Liver (tissue), 9 donors: ENCODE measurements around the gene KIF5A. TPM values are rescaled to one million over a fixed set of nuclear protein-coding genes. Genes with fewer than 3 reads are reported as not detected.

Experiments
- DNase-seq: peaks from one replicate; pipeline ENCODE4 v3.0.0-alpha.2; 2017; ENCODE audit warnings: low spot score
- H3K27ac ChIP-seq, 2 donors: one replicate each; pipeline ENCODE4 v1.7.0; 2013; ENCODE audit warnings: inconsistent platforms in 2 of 2, low read length in 2 of 2, control low read depth in 1 of 2, low read depth in 1 of 2, mild to moderate bottlenecking in 1 of 2
- H3K27me3 ChIP-seq, 4 donors: one replicate each; pipeline versions ENCODE4 v1.6.1 to v1.7.0; 2013; ENCODE audit warnings: low read length in 3 of 4, inconsistent platforms in 1 of 4, mild to moderate bottlenecking in 1 of 4, moderate library complexity in 1 of 4; ENCODE audit not compliant: control insufficient read depth in 4 of 4, insufficient read depth in 4 of 4
- H3K36me3 ChIP-seq, 4 donors: one replicate each; pipeline versions ENCODE4 v1.6.1 to v1.7.0; 2013; ENCODE audit warnings: low read length in 3 of 4, mild to moderate bottlenecking in 3 of 4, low read depth in 1 of 4, moderate library complexity in 1 of 4; ENCODE audit not compliant: control insufficient read depth in 4 of 4, insufficient read depth in 3 of 4
- H3K4me1 ChIP-seq, 4 donors: one replicate each; pipeline versions ENCODE4 v1.6.1 to v1.7.0; 2013; ENCODE audit warnings: low read length in 3 of 4, mild to moderate bottlenecking in 3 of 4, moderate library complexity in 1 of 4; ENCODE audit not compliant: control insufficient read depth in 4 of 4, insufficient read depth in 4 of 4
- H3K4me3 ChIP-seq, 3 donors: one replicate each; pipeline versions ENCODE4 v1.6.1 to v1.7.0; 2013; ENCODE audit warnings: low read length in 3 of 3, control low read depth in 1 of 3, low read depth in 1 of 3, mild to moderate bottlenecking in 1 of 3
- H3K9ac ChIP-seq, 2 donors: one replicate each; pipeline ENCODE4 v1.7.0; 2013; ENCODE audit warnings: low read length in 2 of 2, mild to moderate bottlenecking in 2 of 2, moderate library complexity in 2 of 2, control low read depth in 1 of 2, low read depth in 1 of 2
- H3K9me3 ChIP-seq, 4 donors: one replicate each; pipeline versions ENCODE4 v1.6.1 to v1.7.0; 2013; ENCODE audit warnings: low read length in 3 of 4; ENCODE audit not compliant: control insufficient read depth in 4 of 4
- CTCF ChIP-seq: fragments of 150-350 bp; IDR thresholded peaks from 2 replicates; pipeline ENCODE4 v1.5.1; 2017; ENCODE audit warnings: improper control_type of control experiment, low read depth, low read length; ENCODE audit not compliant: missing input control
- EGR1 ChIP-seq, 2 donors: IDR thresholded peaks; 2 replicates each; pipeline ENCODE4 v1.6.1; 2016 to 2018; ENCODE audit warnings: antibody characterized with exemption in 2 of 2, low read depth in 2 of 2
- FOXA1 ChIP-seq: IDR thresholded peaks from 2 replicates; pipeline ENCODE4 v1.6.1; 2016; ENCODE audit warnings: antibody characterized with exemption
- GABPA ChIP-seq, 2 donors: IDR thresholded peaks in 1 of 2; conservative IDR thresholded peaks in 1 of 2; 2 replicates each; pipeline ENCODE4 v1.6.1; 2016; ENCODE audit warnings: antibody characterized with exemption in 2 of 2, mild to moderate bottlenecking in 1 of 2, moderate library complexity in 1 of 2
- HNF4A ChIP-seq, 2 donors: conservative IDR thresholded peaks; 2 replicates each; pipeline ENCODE4 v1.6.1; 2016; ENCODE audit warnings: antibody characterized with exemption in 2 of 2, mild to moderate bottlenecking in 2 of 2
- JUND ChIP-seq, 2 donors: IDR thresholded peaks; 2 replicates each; pipeline ENCODE4 v1.6.1; 2016; ENCODE audit warnings: antibody characterized with exemption in 2 of 2
- NR2F2 ChIP-seq: IDR thresholded peaks from 2 replicates; pipeline ENCODE4 v1.6.1; 2016; ENCODE audit warnings: antibody characterized with exemption
- RAD21 ChIP-seq, 2 donors: IDR thresholded peaks; 2 replicates each; pipeline ENCODE4 v1.6.1; 2016; ENCODE audit warnings: antibody characterized with exemption in 2 of 2, mild to moderate bottlenecking in 2 of 2
- RXRA ChIP-seq, 2 donors: IDR thresholded peaks; 2 replicates each; pipeline ENCODE4 v1.6.1; 2017 to 2018; ENCODE audit warnings: antibody characterized with exemption in 2 of 2, mild to moderate bottlenecking in 1 of 2
- SP1 ChIP-seq: IDR thresholded peaks from 2 replicates; pipeline ENCODE4 v1.6.1; 2018; ENCODE audit warnings: antibody characterized with exemption, mild to moderate bottlenecking
- TAF1 ChIP-seq: conservative IDR thresholded peaks from 2 replicates; pipeline ENCODE4 v1.6.1; 2016; ENCODE audit warnings: antibody characterized with exemption, mild to moderate bottlenecking
- YY1 ChIP-seq: IDR thresholded peaks from 2 replicates; pipeline ENCODE4 v1.6.1; 2016; ENCODE audit warnings: antibody characterized with exemption, mild to moderate bottlenecking
- WGBS: extraction: QIAGEN DNeasy Blood & Tissue Kit; methylation state at CpG from one replicate; pipeline ENCODE4 v1.1.7; 2013; 5-methylcytosine and 5-hydroxymethylcytosine counted together
- polyA plus RNA-seq, 2 donors: library from polyadenylated mRNA; stranded (reverse) in 1 of 2; unstranded in 1 of 2; fragments of 200-250 nt in 1 of 2; fragments of >200 nt in 1 of 2; fragmentation: Nextera tagmentation in 1 of 2; extraction: Ambion mirVana in 1 of 2; gene quantifications; one replicate each; pipeline versions ENCODE4 v1.2.1 to v1.2.3, GENCODE V29; 2013 to 2015
- total RNA-seq, 2 donors: library from RNA; depleted of rRNA; stranded (reverse); fragments of >200 nt; gene quantifications; one replicate each; pipeline ENCODE4 v1.2.3, GENCODE V29; 2014
- TF ChIP-seq, protein P1 (sequence below): IDR thresholded peaks from 2 replicates; pipeline ENCODE4 v1.6.1; 2016; ENCODE audit warnings: antibody characterized with exemption, mild to moderate bottlenecking
- TF ChIP-seq, protein P2 (sequence below): IDR thresholded peaks from 2 replicates; pipeline ENCODE4 v1.6.1; 2016; ENCODE audit warnings: antibody characterized with exemption
- donor health status: healthy.
- donor health status: healthy.
- donor health status: healthy.
- donor health status: healthy.
- donor health status: healthy.

The KIF5A gene
- total and polyA plus RNA-seq, 4 donors, result 0.01 to 0.42 TPM; not detected in 2

DNA sequence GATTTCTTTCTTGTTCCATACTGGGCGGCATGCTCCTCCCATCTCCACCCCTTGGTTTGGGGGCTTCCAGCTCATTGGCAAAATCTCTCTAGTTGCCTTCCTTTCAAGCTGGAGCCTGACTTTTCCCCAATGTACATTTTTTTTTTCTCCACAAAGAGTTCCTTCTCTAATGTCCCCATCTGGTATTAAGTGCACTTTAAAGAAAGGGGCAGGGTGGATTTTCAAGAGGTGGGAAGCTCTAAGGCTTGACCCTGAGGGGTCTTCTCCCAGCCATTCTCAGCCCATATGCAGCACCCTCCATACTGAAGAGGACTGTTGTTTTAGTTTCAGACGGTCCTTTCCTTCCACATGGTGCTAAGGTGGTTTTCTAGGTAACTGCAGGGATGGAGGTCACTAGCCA, 35.3 kb downstream of the KIF5A start:
- Histone ChIP-seq H3K9ac (no peak overlapping the region), H3K36me3 (no peaks in the 10 kb centered on the region), H3K4me1 (peaks cover 1 to 13% (median 9%) of the 10 kb centered on the region in 4 donors), H3K27ac (no peak overlapping the region), H3K9me3 (no peaks in the 10 kb centered on the region), H3K27me3 (no peaks in the 10 kb centered on the region), H3K4me3 (no peak overlapping the region)
- 86% methylated on average over 2 of the region's 2 CpGs for WGBS
- no peak for DNase-seq
- TF ChIP-seq FOXA1 (no peak), NR2F2 (no peak), HNF4A (conservative IDR thresholded peaks at IDR 0.05) (no peak), JUND (IDR thresholded peaks at IDR 0.05) (no peak), TAF1 (no peak), RXRA (IDR thresholded peaks at IDR 0.05) (no peak)
- TF ChIP-seq, protein P1, sequence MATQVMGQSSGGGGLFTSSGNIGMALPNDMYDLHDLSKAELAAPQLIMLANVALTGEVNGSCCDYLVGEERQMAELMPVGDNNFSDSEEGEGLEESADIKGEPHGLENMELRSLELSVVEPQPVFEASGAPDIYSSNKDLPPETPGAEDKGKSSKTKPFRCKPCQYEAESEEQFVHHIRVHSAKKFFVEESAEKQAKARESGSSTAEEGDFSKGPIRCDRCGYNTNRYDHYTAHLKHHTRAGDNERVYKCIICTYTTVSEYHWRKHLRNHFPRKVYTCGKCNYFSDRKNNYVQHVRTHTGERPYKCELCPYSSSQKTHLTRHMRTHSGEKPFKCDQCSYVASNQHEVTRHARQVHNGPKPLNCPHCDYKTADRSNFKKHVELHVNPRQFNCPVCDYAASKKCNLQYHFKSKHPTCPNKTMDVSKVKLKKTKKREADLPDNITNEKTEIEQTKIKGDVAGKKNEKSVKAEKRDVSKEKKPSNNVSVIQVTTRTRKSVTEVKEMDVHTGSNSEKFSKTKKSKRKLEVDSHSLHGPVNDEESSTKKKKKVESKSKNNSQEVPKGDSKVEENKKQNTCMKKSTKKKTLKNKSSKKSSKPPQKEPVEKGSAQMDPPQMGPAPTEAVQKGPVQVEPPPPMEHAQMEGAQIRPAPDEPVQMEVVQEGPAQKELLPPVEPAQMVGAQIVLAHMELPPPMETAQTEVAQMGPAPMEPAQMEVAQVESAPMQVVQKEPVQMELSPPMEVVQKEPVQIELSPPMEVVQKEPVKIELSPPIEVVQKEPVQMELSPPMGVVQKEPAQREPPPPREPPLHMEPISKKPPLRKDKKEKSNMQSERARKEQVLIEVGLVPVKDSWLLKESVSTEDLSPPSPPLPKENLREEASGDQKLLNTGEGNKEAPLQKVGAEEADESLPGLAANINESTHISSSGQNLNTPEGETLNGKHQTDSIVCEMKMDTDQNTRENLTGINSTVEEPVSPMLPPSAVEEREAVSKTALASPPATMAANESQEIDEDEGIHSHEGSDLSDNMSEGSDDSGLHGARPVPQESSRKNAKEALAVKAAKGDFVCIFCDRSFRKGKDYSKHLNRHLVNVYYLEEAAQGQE, result no peak
- TF ChIP-seq, protein P2, sequence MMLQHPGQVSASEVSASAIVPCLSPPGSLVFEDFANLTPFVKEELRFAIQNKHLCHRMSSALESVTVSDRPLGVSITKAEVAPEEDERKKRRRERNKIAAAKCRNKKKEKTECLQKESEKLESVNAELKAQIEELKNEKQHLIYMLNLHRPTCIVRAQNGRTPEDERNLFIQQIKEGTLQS, result no peak

DNA sequence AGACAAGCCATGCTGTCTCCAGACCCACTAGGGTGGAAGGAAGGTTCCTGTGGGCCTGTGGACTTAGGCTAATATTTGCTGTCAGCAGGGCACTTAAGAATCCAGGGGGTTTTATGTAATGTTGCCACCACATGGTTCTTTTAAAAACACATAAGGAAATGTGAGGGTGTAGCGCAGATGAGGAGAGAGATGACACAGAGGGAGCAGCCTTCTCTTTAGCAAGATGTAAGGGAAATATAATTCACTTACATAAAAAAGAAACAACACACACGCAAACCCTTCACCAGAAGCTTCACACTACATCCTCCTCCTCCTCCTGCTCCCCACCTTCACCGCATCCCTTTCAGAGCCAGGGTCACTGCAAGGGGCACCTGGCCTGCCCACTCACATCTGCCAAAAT, 36.3 kb downstream of the KIF5A start:
- no peaks in the 10 kb centered on the region for H3K36me3 ChIP-seq
- TF ChIP-seq, protein P2, result no peak
- TF ChIP-seq CTCF (no peak), SP1 (no peak), HNF4A (conservative IDR thresholded peaks at IDR 0.05) (no peak)
- peaks cover 1 to 21% (median 13%) of the 10 kb centered on the region in 4 donors for H3K4me1 ChIP-seq
- no peak for DNase-seq
- H3K27ac ChIP-seq, result no peak overlapping the region
- no peak overlapping the region for H3K4me3 ChIP-seq
- no peaks in the 10 kb centered on the region for H3K27me3 ChIP-seq
- WGBS, result 82% methylated on average over 3 of the region's 3 CpGs
- H3K9ac ChIP-seq, result no peak overlapping the region
- no peaks in the 10 kb centered on the region for H3K9me3 ChIP-seq

DNA sequence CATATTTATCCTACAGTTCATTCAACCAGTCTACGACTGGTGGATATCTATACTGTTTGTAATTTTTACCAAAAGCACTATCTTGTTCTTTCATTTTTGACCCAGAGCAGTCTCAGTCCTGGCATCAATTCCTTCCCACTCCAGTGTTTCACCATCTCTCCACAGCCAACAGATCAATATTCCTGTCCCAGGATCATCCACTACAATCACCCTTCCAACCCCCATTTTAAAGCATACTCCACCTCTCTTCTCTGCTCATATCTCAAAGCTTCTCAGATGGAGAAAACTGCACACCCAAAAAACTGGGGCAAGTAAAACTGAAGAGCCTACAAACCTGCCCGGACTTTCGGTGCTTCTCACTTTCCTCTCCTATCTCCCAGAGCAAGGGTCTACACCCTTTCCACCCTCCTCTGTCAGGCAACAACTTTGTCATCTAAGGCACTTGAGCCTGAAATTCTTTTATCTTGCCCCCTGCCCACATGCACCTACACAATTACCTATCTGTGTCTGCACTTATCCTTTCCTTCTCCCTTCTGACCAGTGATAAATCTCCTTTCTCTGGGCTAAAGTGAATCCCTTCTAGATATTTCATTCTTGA, 37.1 kb downstream of the KIF5A start:
- WGBS, result 59% methylated on average over 3 of the region's 3 CpGs
- Histone ChIP-seq H3K27ac (no peak overlapping the region), H3K36me3 (no peaks in the 10 kb centered on the region), H3K9ac (no peak overlapping the region), H3K4me1 (peaks cover 4 to 29% (median 18%) of the 10 kb centered on the region in 4 donors), H3K4me3 (no peak overlapping the region), H3K27me3 (no peaks in the 10 kb centered on the region), H3K9me3 (no peaks in the 10 kb centered on the region)
- DNase-seq, result no peak
- TF ChIP-seq YY1 (peak; percentile 78), EGR1 (IDR thresholded peaks at IDR 0.05; ENCODE audit: low read depth in 2 of 2) (no peak), RAD21 (IDR thresholded peaks at IDR 0.05) (peak; percentile 15 to 44), GABPA (IDR thresholded peaks at IDR 0.05 in 1 of 2, conservative IDR thresholded peaks at IDR 0.05 in 1 of 2) (peak in 1 of 2 donors; percentile 30), CTCF (no peak)
- TF ChIP-seq, protein P1, result no peak
- TF ChIP-seq, protein P2, result no peak
